Esophagus (tissue), 2 donors: Measurements from ENCODE around the gene HMG20B. TPM values are rescaled to one million over a fixed set of nuclear protein-coding genes. Genes with fewer than 3 reads are reported as not detected.

Experiments used
- H3K27ac ChIP-seq, 2 donors: one replicate each; pipeline ENCODE4 v1.5.1; 2013; ENCODE audit warnings: low read depth in 2 of 2, mild to moderate bottlenecking in 2 of 2, inconsistent platforms in 1 of 2, low read length in 1 of 2, moderate library complexity in 1 of 2
- H3K27me3 ChIP-seq, 2 donors: one replicate each; pipeline ENCODE4 v1.6.1; 2013; ENCODE audit warnings: low read length in 2 of 2, control low read depth in 1 of 2, mild to moderate bottlenecking in 1 of 2; ENCODE audit not compliant: insufficient read depth in 2 of 2, control insufficient read depth in 1 of 2
- H3K36me3 ChIP-seq, 2 donors: one replicate each; pipeline ENCODE4 v1.6.1; 2013; ENCODE audit warnings: low read length in 1 of 2; ENCODE audit not compliant: control insufficient read depth in 2 of 2, insufficient read depth in 2 of 2
- H3K4me1 ChIP-seq, 2 donors: one replicate each; pipeline ENCODE4 v1.6.1; 2013; ENCODE audit warnings: low read length in 1 of 2; ENCODE audit not compliant: control insufficient read depth in 2 of 2, insufficient read depth in 2 of 2
- H3K4me3 ChIP-seq, 2 donors: one replicate each; pipeline ENCODE4 v1.5.1; 2013; ENCODE audit warnings: low read length in 2 of 2, mild to moderate bottlenecking in 2 of 2, low read depth in 1 of 2, moderate library complexity in 1 of 2
- H3K9me3 ChIP-seq, 2 donors: one replicate each; pipeline ENCODE4 v1.6.1; 2013; ENCODE audit warnings: mild to moderate bottlenecking in 2 of 2, low read depth in 1 of 2, low read length in 1 of 2, moderate library complexity in 1 of 2; ENCODE audit not compliant: control insufficient read depth in 2 of 2, insufficient read depth in 1 of 2
- WGBS, 2 donors: extraction: QIAGEN DNeasy Blood & Tissue Kit; methylation state at CpG; one replicate each; pipeline ENCODE4 v1.1.7; 2013; 5-methylcytosine and 5-hydroxymethylcytosine counted together
- polyA plus RNA-seq, 2 donors: library from polyadenylated mRNA; stranded (reverse); fragments of 200-250 nt; gene quantifications; one replicate each; pipeline ENCODE4 v1.2.3, GENCODE V29; 2013
- donor health status: healthy with polysubstance abuse.
- donor health status: Bipolar disorder and iron deficiency.

The HMG20B gene
- polyA plus RNA-seq, 2 donors = 62.1 to 68.4 TPM

DNA sequence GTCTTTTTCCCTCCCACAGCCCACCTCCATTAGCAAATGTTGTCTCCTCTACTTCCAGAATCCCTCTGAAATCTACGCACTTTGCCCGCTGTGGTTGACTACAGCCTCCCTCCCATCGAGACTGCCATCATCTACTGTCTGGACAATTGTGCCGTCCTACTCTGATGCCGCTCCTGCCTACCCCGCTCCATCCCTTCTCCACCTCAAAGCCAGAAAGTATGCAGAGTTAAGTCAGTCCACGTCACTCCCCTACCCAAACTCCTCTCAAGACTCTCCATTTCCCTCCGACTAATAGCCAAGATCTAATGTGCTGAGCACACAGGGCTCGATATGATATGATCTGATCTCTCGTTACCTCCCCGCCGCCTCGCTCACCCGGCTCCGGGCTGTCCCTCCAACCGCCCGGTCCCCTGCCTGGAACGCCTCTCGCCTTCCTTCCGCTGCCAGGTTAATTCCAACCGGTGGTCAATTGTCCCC is 53.3 kb downstream of the HMG20B start:
- Histone ChIP-seq H3K9me3 (no peaks in the 10 kb centered on the region), H3K27me3 (no peaks in the 10 kb centered on the region), H3K36me3 (peaks cover 0 to 24% of the 10 kb centered on the region in 2 donors), H3K4me3 (peak overlapping the region; percentile 72 to 97), H3K27ac (peak overlapping the region; percentile 96), H3K4me1 (peaks cover 3 to 7% of the 10 kb centered on the region in 2 donors)
- 1% methylated on average over 21 of the region's 21 CpGs for WGBS, 2 donors

DNA sequence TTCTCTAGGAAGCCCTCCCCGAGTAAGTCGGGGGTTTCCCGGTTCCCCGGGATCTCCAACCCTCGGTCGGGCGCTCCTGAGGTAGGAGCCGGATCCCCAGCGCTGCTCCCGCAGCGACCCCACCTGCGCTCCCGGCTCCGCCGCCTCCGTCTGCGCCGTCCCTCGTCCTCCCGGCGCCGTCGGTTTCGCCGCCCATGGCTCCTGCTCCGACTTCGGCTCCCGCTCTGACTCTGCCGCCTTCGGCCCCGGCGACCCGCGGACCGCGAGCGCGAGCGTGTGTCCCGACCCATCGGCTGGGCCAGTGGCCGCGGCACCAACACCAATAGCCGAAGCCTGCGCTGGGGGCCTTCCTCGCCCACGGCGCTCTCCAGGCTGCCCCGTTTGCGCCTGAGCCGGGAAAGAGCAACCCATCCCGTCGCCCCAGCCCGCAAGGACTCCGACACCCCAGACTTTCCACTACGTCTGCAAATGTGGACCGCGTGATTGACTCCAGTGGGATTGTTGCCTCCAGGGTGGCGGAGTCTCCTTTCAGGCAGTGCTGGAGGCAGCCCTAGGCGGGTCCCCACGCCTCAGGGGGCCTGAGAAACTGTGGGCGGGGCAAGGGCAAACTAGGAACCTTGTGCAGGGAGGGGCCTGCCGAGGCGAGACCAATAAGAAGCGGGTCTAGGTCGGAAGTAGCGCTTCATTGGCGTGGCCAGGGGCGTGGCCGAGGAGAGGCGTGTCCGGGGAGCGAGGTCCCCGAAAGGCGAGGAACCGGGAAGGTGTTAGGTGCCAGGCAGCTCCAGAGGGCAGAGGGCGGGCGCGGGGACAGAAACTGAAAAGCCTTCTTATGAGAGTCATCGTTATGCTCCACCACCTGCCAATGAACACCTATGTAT is 54.0 kb downstream of the HMG20B start, which contains the start of gene CACTIN:
Gene CACTIN, minus strand, starts transcription at position 318 of the 878 bp plus-strand sequence. Its CDS starts 28 bp downstream, at position 290.
- peaks cover 3 to 7% of the 10 kb centered on the region in 2 donors for H3K4me1 ChIP-seq
- peak within 1 kb of the TSS; percentile 72 to 97 for H3K4me3 ChIP-seq
- no peaks in the 10 kb centered on the region for H3K27me3 ChIP-seq
- H3K36me3 ChIP-seq = peaks cover 0 to 25% of the 10 kb centered on the region in 2 donors
- 0 to 1% methylated on average over 75 to 80 of the region's 80 CpGs for WGBS, 2 donors
- H3K27ac ChIP-seq = peak within 1 kb of the TSS; percentile 96
- H3K9me3 ChIP-seq = no peaks in the 10 kb centered on the region

DNA sequence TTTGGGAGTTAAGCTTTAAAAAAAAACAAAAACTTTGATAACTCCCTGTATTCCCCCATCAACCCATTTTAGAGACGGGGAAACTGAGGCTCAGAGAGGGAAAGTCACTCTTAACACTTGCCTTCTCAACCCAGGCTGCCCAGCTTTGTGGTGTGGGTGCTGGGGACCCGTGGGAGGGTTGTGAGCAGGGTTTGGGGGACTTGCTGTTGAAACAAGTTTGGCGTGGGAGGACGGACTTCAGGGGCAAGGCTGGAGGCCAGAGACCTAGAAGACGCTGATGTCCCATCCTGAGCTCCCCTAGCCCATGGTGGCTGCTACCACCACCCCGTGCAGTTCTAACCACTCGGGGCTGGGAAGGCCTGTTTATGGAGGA is 54.6 kb downstream of the HMG20B start:
- Histone ChIP-seq H3K9me3 (no peaks in the 10 kb centered on the region), H3K4me1 (peaks cover 3 to 7% of the 10 kb centered on the region in 2 donors), H3K4me3 (no peak overlapping the region), H3K36me3 (peaks cover 0 to 25% of the 10 kb centered on the region in 2 donors), H3K27me3 (no peaks in the 10 kb centered on the region), H3K27ac (peak overlapping the region; percentile 62 to 96)
- 58 to 65% methylated on average over 7 of the region's 7 CpGs for WGBS, 2 donors

Other genes starting within 250 kb of the HMG20B start
- gene NFIC, start 206.4 kb upstream of the HMG20B start, polyA plus RNA-seq = 10 to 100 TPM; 15.4 to 48.1 TPM
- under 1 TPM; 0.02 to 0.29 TPM for gene SMIM24, start 92.4 kb upstream of the HMG20B start, polyA plus RNA-seq
- gene SMIM44, start 89.5 kb upstream of the HMG20B start, polyA plus RNA-seq = not detected
- 10 to 100 TPM; 14.9 to 16.7 TPM for gene DOHH, start 72.3 kb upstream of the HMG20B start, polyA plus RNA-seq
- 10 to 100 TPM; 23.0 to 28.0 TPM for gene FZR1, start 66.6 kb upstream of the HMG20B start, polyA plus RNA-seq
- gene TEKTIP1, start 33.8 kb upstream of the HMG20B start, polyA plus RNA-seq = under 1 TPM; 0.08 to 0.41 TPM
- 10 to 100 TPM; 26.8 to 27.5 TPM for gene MFSD12, start 15.4 kb upstream of the HMG20B start, polyA plus RNA-seq
- under 1 TPM; 0.53 to 0.57 TPM for gene GIPC3, start 12.5 kb downstream of the HMG20B start, polyA plus RNA-seq
- gene TBXA2R, start 33.9 kb downstream of the HMG20B start, polyA plus RNA-seq = under 1 TPM; 0.59 to 0.64 TPM
- gene CACTIN, start 53.8 kb downstream of the HMG20B start, polyA plus RNA-seq = 10 to 100 TPM; 12.4 to 19.3 TPM
- gene PIP5K1C, start 127.5 kb downstream of the HMG20B start, polyA plus RNA-seq = 10 to 100 TPM; 10.4 to 18.1 TPM
- 100 to 1,000 TPM in 1 of 2 donors, 10 to 100 TPM in 1; 44.5 to 118 TPM for gene TJP3, start 135.4 kb downstream of the HMG20B start, polyA plus RNA-seq
- 10 to 100 TPM; 12.1 to 16.3 TPM for gene APBA3, start 188.7 kb downstream of the HMG20B start, polyA plus RNA-seq
- 10 to 100 TPM; 80.0 to 83.8 TPM for gene MRPL54, start 189.7 kb downstream of the HMG20B start, polyA plus RNA-seq
- not detected for gene RAX2, start 199.3 kb downstream of the HMG20B start, polyA plus RNA-seq
- gene MATK, start 213.4 kb downstream of the HMG20B start, polyA plus RNA-seq = 1 to 10 TPM; 2.4 to 2.6 TPM